Measurements from ENCODE around the gene MED22.

DNA sequence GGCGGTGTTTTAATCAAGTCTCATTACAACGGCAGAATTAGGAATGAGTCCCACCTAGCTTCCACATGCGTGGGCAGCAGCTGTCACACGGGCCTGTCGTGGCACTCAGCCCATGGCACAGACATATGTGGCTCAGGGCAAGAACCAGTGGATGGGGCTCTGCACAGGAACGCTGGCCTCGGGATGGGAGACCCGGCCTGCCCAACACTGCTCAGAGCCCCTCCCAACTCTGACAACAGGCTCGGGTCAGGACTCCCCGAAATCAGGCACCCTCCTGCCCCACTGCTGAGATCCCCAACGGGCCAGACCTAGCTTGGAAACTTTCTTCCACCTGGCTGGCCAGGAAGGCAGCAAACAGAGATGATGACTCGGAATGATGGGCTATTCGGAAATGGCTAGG lies 7.0 kb downstream of the MED22 start:
- TF ChIP-seq, protein P1, sequence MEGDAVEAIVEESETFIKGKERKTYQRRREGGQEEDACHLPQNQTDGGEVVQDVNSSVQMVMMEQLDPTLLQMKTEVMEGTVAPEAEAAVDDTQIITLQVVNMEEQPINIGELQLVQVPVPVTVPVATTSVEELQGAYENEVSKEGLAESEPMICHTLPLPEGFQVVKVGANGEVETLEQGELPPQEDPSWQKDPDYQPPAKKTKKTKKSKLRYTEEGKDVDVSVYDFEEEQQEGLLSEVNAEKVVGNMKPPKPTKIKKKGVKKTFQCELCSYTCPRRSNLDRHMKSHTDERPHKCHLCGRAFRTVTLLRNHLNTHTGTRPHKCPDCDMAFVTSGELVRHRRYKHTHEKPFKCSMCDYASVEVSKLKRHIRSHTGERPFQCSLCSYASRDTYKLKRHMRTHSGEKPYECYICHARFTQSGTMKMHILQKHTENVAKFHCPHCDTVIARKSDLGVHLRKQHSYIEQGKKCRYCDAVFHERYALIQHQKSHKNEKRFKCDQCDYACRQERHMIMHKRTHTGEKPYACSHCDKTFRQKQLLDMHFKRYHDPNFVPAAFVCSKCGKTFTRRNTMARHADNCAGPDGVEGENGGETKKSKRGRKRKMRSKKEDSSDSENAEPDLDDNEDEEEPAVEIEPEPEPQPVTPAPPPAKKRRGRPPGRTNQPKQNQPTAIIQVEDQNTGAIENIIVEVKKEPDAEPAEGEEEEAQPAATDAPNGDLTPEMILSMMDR (IDR thresholded peaks at IDR 0.05) = no peak
- TF ChIP-seq POLR2AphosphoS5 (IDR thresholded peaks at IDR 0.05) = no peak
- no peak for TF ChIP-seq POLR2A (IDR thresholded peaks at IDR 0.05)

Measured in transverse colon (tissue), 4 donors.